ENCODE measurements around the gene SLC35E1. TPM values are rescaled to one million over a fixed set of nuclear protein-coding genes. Genes with fewer than 3 reads are reported as not detected.
"Not testable (repeated sequence)": the region's sequence is repeated elsewhere in the genome, so short reads cannot be mapped to it uniquely, and the experiment has no call there.

The SLC35E1 gene
- total RNA-seq, 1 donor from 2014 or later: 39.7 TPM

- H3K4me1 Mint-ChIP-seq: no peaks in the 10 kb centered on the region
- H3K9me3 Mint-ChIP-seq: no peaks in the 10 kb centered on the region
- H3K27me3 Mint-ChIP-seq (ENCODE audit: low read depth): no peaks in the 10 kb centered on the region
- peak overlapping the region; percentile 30 for H3K27ac Mint-ChIP-seq
- H3K4me3 Mint-ChIP-seq: no peak overlapping the region
- peaks cover 33% of the 10 kb centered on the region for H3K36me3 Mint-ChIP-seq
- no peak for TF ChIP-seq CTCF (IDR thresholded peaks at IDR 0.05; ENCODE audit: unreplicated experiment)
- DNase-seq (ENCODE audit: low spot score in 2 of 2, unreplicated experiment in 2 of 2): no peak
Measured at GRCh38 chr19:16518483-16519229, 53.6 kb downstream of the SLC35E1 start.

- H3K4me3 Mint-ChIP-seq: no peak overlapping the region
- no peak overlapping the region for H3K27ac Mint-ChIP-seq
- DNase-seq (ENCODE audit: low spot score in 2 of 2, unreplicated experiment in 2 of 2): no peak
- peaks cover 35% of the 10 kb centered on the region for H3K36me3 Mint-ChIP-seq
- no peaks in the 10 kb centered on the region for H3K9me3 Mint-ChIP-seq
- H3K27me3 Mint-ChIP-seq (ENCODE audit: low read depth): no peaks in the 10 kb centered on the region
- no peaks in the 10 kb centered on the region for H3K4me1 Mint-ChIP-seq
- no peak for TF ChIP-seq CTCF (IDR thresholded peaks at IDR 0.05; ENCODE audit: unreplicated experiment)
Measured at GRCh38 chr19:16518061-16518460, 54.2 kb downstream of the SLC35E1 start.

- no peaks in the 10 kb centered on the region for H3K27me3 Mint-ChIP-seq (ENCODE audit: low read depth)
- DNase-seq (ENCODE audit: low spot score in 2 of 2, unreplicated experiment in 2 of 2): no peak
- H3K4me3 Mint-ChIP-seq: no peak overlapping the region
- H3K4me1 Mint-ChIP-seq: no peaks in the 10 kb centered on the region
- H3K36me3 Mint-ChIP-seq: peaks cover 34% of the 10 kb centered on the region
- no peak overlapping the region for H3K27ac Mint-ChIP-seq
- H3K9me3 Mint-ChIP-seq: no peaks in the 10 kb centered on the region
- TF ChIP-seq CTCF (IDR thresholded peaks at IDR 0.05; ENCODE audit: unreplicated experiment): no peak
Measured at GRCh38 chr19:16516923-16517610, 55.1 kb downstream of the SLC35E1 start.

GRCh38 chr19:16516381-16516780 is 55.8 kb downstream of the SLC35E1 start:
- no peaks in the 10 kb centered on the region for H3K9me3 Mint-ChIP-seq
- H3K27me3 Mint-ChIP-seq (ENCODE audit: low read depth): no peaks in the 10 kb centered on the region
- peaks cover 36% of the 10 kb centered on the region for H3K36me3 Mint-ChIP-seq
- TF ChIP-seq CTCF (IDR thresholded peaks at IDR 0.05; ENCODE audit: unreplicated experiment): no peak
- no peak for DNase-seq (ENCODE audit: low spot score in 2 of 2, unreplicated experiment in 2 of 2)
- no peak overlapping the region for H3K27ac Mint-ChIP-seq
- H3K4me1 Mint-ChIP-seq: no peaks in the 10 kb centered on the region
- no peak overlapping the region for H3K4me3 Mint-ChIP-seq

GRCh38 chr19:16514383-16515019 is 57.7 kb downstream of the SLC35E1 start:
- Mint-ChIP-seq H3K36me3 (peaks cover 25% of the 10 kb centered on the region), H3K27ac (no peak overlapping the region), H3K4me3 (no peak overlapping the region), H3K27me3 (ENCODE audit: low read depth) (no peaks in the 10 kb centered on the region), H3K4me1 (no peaks in the 10 kb centered on the region), H3K9me3 (no peaks in the 10 kb centered on the region)
- DNase-seq (ENCODE audit: low spot score in 2 of 2, unreplicated experiment in 2 of 2): no peak
- no peak for TF ChIP-seq CTCF (IDR thresholded peaks at IDR 0.05; ENCODE audit: unreplicated experiment)

- H3K4me1 Mint-ChIP-seq; H3K27ac Mint-ChIP-seq; H3K27me3 Mint-ChIP-seq (ENCODE audit: low read depth); DNase-seq (ENCODE audit: low spot score in 2 of 2, unreplicated experiment in 2 of 2); H3K9me3 Mint-ChIP-seq; H3K4me3 Mint-ChIP-seq: not testable (repeated sequence)
- peaks cover 13% of the 10 kb centered on the region for H3K36me3 Mint-ChIP-seq
Measured at GRCh38 chr19:16512611-16513010, 59.6 kb downstream of the SLC35E1 start.

Measured in mesothelial cell of epicardium (in vitro differentiated cells).